Right ventricle myocardium inferior (tissue), 1 donor: ENCODE results near the gene ORAI3. TPM values are rescaled to one million over a fixed set of nuclear protein-coding genes. Genes with fewer than 3 reads are reported as not detected.

Experiments
- ATAC-seq: fragments of 200-7000 bp; cut with Tn5 transposase; one replicate; pipeline ENCODE4 v1.9.1; 2020; ENCODE audit warnings: mild to moderate bottlenecking, moderate library complexity
- DNase-seq: peaks from one replicate; pipeline ENCODE4 v3.0.0; 2021; ENCODE audit errors: missing footprints
- intact Hi-C: fragments of 100-400 bp; cut with DNase I; formaldehyde crosslinking; loops from one replicate; pipeline ENCODE4 v1.11.0; 2022
- total RNA-seq: library from RNA; stranded (reverse); fragmentation: NEBNext Ultra II Directional; extraction: Animal tissue kit (Norgen Biotek cat#: 25700); gene quantifications from one replicate; pipeline ENCODE4 v1.2.1, GENCODE V29; 2021
- donor health status: DM: no; HTN: yes; CAD: no; lungs with severe emphysema.

ORAI3 gene
- total RNA-seq, 1 donor from 2014 or later = 11.4 TPM

GRCh38 chr16:30996985-30997724 is 48.3 kb downstream of the ORAI3 start:
- DNase-seq (peak; percentile 92), ATAC-seq (peak; percentile 97)
- intact Hi-C loops = loop anchor here (5.0 kb wide), 1 partner anchor 75 kb away; the partner anchor contains the start of genes ZNF646 and ZNF668

GRCh38 chr16:30997725-30998711 is 49.1 kb downstream of the ORAI3 start:
- DNase-seq = no peak
- intact Hi-C loops = loop anchor here (5.0 kb wide), 1 partner anchor 74 kb away; the partner anchor contains the start of genes ZNF646 and ZNF668
- peak; percentile 2 for ATAC-seq

- ATAC-seq (no peak), DNase-seq (no peak)
- intact Hi-C loops = loop anchor here (5.0 kb wide), 1 partner anchor 73 kb away; the partner anchor contains the start of genes ZNF646 and ZNF668
These were observed 50.2 kb downstream of the ORAI3 start for GRCh38 chr16:30998852-30999761.

- ATAC-seq (no peak), DNase-seq (no peak)
These were observed 52.0 kb downstream of the ORAI3 start for GRCh38 chr16:31000671-31001382.

GRCh38 chr16:31001507-31002249 is 52.8 kb downstream of the ORAI3 start:
- DNase-seq (no peak), ATAC-seq (no peak)
- intact Hi-C loops = no loop called here

More at GRCh38 chr16:31000671-31001382, 52.0 kb downstream of the ORAI3 start:
- intact Hi-C loops = no loop called here

GRCh38 chr16:31002250-31002700 is 53.4 kb downstream of the ORAI3 start:
- DNase-seq = no peak
- ATAC-seq = no peak
- intact Hi-C loops = no loop called here

GRCh38 chr16:31002862-31003341 is 54.0 kb downstream of the ORAI3 start:
- intact Hi-C loops = no loop called here
- DNase-seq = no peak

GRCh38 chr16:31003744-31004143 is 54.9 kb downstream of the ORAI3 start:
- no peak for ATAC-seq
- intact Hi-C loops = no loop called here
- no peak for DNase-seq

More at GRCh38 chr16:31002862-31003341, 54.0 kb downstream of the ORAI3 start:
- ATAC-seq = no peak

Other genes starting within 250 kb of the ORAI3 start
- gene SRCAP, start 249.9 kb upstream of the ORAI3 start, total RNA-seq = 39.7 TPM
- 12.6 TPM for gene PHKG2, start 200.6 kb upstream of the ORAI3 start, total RNA-seq
- gene CFAP119, start 187.0 kb upstream of the ORAI3 start, total RNA-seq = 0.89 TPM
- gene RNF40, start 186.7 kb upstream of the ORAI3 start, total RNA-seq = 42.6 TPM
- 17.4 TPM for gene ZNF629, start 161.9 kb upstream of the ORAI3 start, total RNA-seq
- gene BCL7C, start 55.0 kb upstream of the ORAI3 start, total RNA-seq = 32.2 TPM
- 8.7 TPM for gene CTF1, start 52.5 kb upstream of the ORAI3 start, total RNA-seq
- gene FBXL19, start 25.5 kb upstream of the ORAI3 start, total RNA-seq = 6.3 TPM
- gene SETD1A, start 8.7 kb downstream of the ORAI3 start, total RNA-seq = 9.4 TPM
- gene HSD3B7, start 36.1 kb downstream of the ORAI3 start, total RNA-seq = 7.0 TPM
- 0.41 TPM for gene STX1B, start 61.6 kb downstream of the ORAI3 start, total RNA-seq
- 42.3 TPM for gene STX4, start 84.5 kb downstream of the ORAI3 start, total RNA-seq
- gene ZNF668, start 125.2 kb downstream of the ORAI3 start, total RNA-seq = 5.3 TPM
- gene ZNF646, start 125.4 kb downstream of the ORAI3 start, total RNA-seq = 9.9 TPM
- 0.62 TPM for gene PRSS53, start 139.9 kb downstream of the ORAI3 start, total RNA-seq
- gene VKORC1, start 145.7 kb downstream of the ORAI3 start, total RNA-seq = 41.1 TPM
- gene BCKDK, start 159.3 kb downstream of the ORAI3 start, total RNA-seq = 79.7 TPM
- 67.4 TPM for gene KAT8, start 168.6 kb downstream of the ORAI3 start, total RNA-seq
- gene PRSS8, start 186.7 kb downstream of the ORAI3 start, total RNA-seq = not detected
- gene PRSS36, start 201.0 kb downstream of the ORAI3 start, total RNA-seq = 3.0 TPM
- gene FUS, start 231.1 kb downstream of the ORAI3 start, total RNA-seq = 86.8 TPM